SU-DHL-6 (cell line): ENCODE data around the gene SEPHS2.

Source experiments
- H2AFZ ChIP-seq: fragments of 200-600 bp; sonication (generic); 2 replicates; pipeline ENCODE4 v1.6.1; 2014; ENCODE audit warnings: low read depth, mild to moderate bottlenecking, moderate library complexity, mixed read lengths, antibody characterized with exemption, low read length; ENCODE audit not compliant: severe bottlenecking
- H3F3A ChIP-seq: fragments of 200-600 bp; shearing (Covaris generic); 2 replicates; pipeline ENCODE4 v1.6.0; 2016; ENCODE audit warnings: antibody characterized with exemption, mild to moderate bottlenecking; ENCODE audit not compliant: insufficient read depth
- H3K27ac ChIP-seq: fragments of 200-600 bp; sonication (generic); 2 replicates; pipeline ENCODE4 v1.5.1; 2016; ENCODE audit warnings: low read depth, mild to moderate bottlenecking, low read length, moderate library complexity, mixed read lengths
- H3K27me3 ChIP-seq: fragments of 200-600 bp; sonication (generic), shearing (Covaris generic); 2 replicates; pipeline ENCODE4 v1.6.0; 2014; ENCODE audit warnings: mild to moderate bottlenecking, low read length
- H3K36me3 ChIP-seq: fragments of 200-600 bp; sonication (generic); 2 replicates; pipeline ENCODE4 v1.6.1; 2014; ENCODE audit warnings: mild to moderate bottlenecking, low read length, mixed read lengths
- H3K4me2 ChIP-seq: fragments of 300-600, 200-600 bp; shearing (Covaris generic), sonication (generic); 2 replicates; pipeline ENCODE4 v1.6.0; 2014; ENCODE audit warnings: low read length, low read depth, mild to moderate bottlenecking; ENCODE audit not compliant: poor library complexity, severe bottlenecking
- H3K4me3 ChIP-seq: fragments of 200-600 bp; sonication (generic); 2 replicates; pipeline ENCODE4 v1.5.1; 2014; ENCODE audit warnings: antibody characterized with exemption, low read length, mild to moderate bottlenecking, mixed read lengths; ENCODE audit not compliant: insufficient read depth, poor library complexity, severe bottlenecking
- H3K79me2 ChIP-seq: fragments of 200-600 bp; sonication (generic); 2 replicates; pipeline ENCODE4 v1.6.1; 2014; ENCODE audit warnings: mild to moderate bottlenecking, low read length, moderate library complexity; ENCODE audit not compliant: insufficient read depth
- H3K9ac ChIP-seq: fragments of 200-600 bp; sonication (generic); 2 replicates; pipeline ENCODE4 v1.7.0; 2014; ENCODE audit warnings: mild to moderate bottlenecking, low read length
- H3K9me2 ChIP-seq: fragments of 200-600 bp; sonication (generic); replicated peaks from 2 replicates; pipeline ENCODE4 v1.6.1; 2014; ENCODE audit warnings: low read length; ENCODE audit not compliant: insufficient read depth
- H3K9me3 ChIP-seq: fragments of 200-600 bp; sonication (generic); 2 replicates; pipeline ENCODE4 v1.6.1; 2014; ENCODE audit warnings: low read length, mixed read lengths; ENCODE audit not compliant: insufficient read depth
- H4K20me1 ChIP-seq: fragments of 200-600 bp; sonication (generic); 2 replicates; pipeline ENCODE4 v1.6.1; 2014; ENCODE audit warnings: low read depth, mild to moderate bottlenecking, antibody characterized with exemption, low read length, moderate library complexity, mixed read lengths
- CTCF ChIP-seq: fragments of 200-600 bp; sonication (generic); IDR thresholded peaks from one replicate; pipeline ENCODE4 v1.5.1; 2017; ENCODE audit warnings: antibody characterized with exemption, mild to moderate bottlenecking, low read length, moderate library complexity; ENCODE audit not compliant: insufficient read depth, poor library complexity, severe bottlenecking
- EZH2phosphoT487 ChIP-seq: fragments of 200-600 bp; sonication (generic), shearing (Covaris generic); conservative IDR thresholded peaks from 2 replicates; pipeline ENCODE4 v1.6.1; 2018; ENCODE audit warnings: mild to moderate bottlenecking, antibody characterized with exemption, low read length, moderate library complexity, mixed read lengths

Gene SEPHS2

GRCh38 chr16:30488764-30489605 lies 43.3 kb upstream of the SEPHS2 start:
- Histone ChIP-seq H3K9me3 (no peaks in the 10 kb centered on the region), H3K27me3 (no peaks in the 10 kb centered on the region), H2AFZ (no peak overlapping the region), H4K20me1 (no peaks in the 10 kb centered on the region), H3F3A (0 out of 2 replicates have a peak, but pooled peaks cover 4% of the 10 kb centered on the region), H3K9me2 (no peaks in the 10 kb centered on the region), H3K36me3 (peaks cover 36% of the 10 kb centered on the region), H3K9ac (no peak overlapping the region), H3K27ac (no peak overlapping the region), H3K79me2 (peaks cover 13% of the 10 kb centered on the region), H3K4me2 (no peak overlapping the region), H3K4me3 (no peak overlapping the region)
- TF ChIP-seq CTCF (no peak), EZH2phosphoT487 (no peak)

GRCh38 chr16:30485818-30486436 lies 40.3 kb upstream of the SEPHS2 start:
- no peak overlapping the region for H2AFZ ChIP-seq
- peaks cover 39% of the 10 kb centered on the region for H3K36me3 ChIP-seq
- H3K9me2 ChIP-seq: no peaks in the 10 kb centered on the region
- no peak for TF ChIP-seq CTCF
- TF ChIP-seq EZH2phosphoT487: no peak
- H3K9ac ChIP-seq: no peak overlapping the region
- no peaks in the 10 kb centered on the region for H3K27me3 ChIP-seq
- H3K79me2 ChIP-seq: peaks cover 19% of the 10 kb centered on the region
- H3K27ac ChIP-seq: no peak overlapping the region
- H3K4me2 ChIP-seq: no peak overlapping the region
- no peaks in the 10 kb centered on the region for H3K9me3 ChIP-seq
- H4K20me1 ChIP-seq: no peaks in the 10 kb centered on the region
- peaks cover 4% of the 10 kb centered on the region; the same call in 1 of the 2 replicates for H3F3A ChIP-seq
- no peak overlapping the region for H3K4me3 ChIP-seq

GRCh38 chr16:30484887-30485286 lies 39.2 kb upstream of the SEPHS2 start:
- Histone ChIP-seq H2AFZ (no peak overlapping the region), H3K9ac (no peak overlapping the region), H3K4me2 (no peak overlapping the region), H4K20me1 (no peaks in the 10 kb centered on the region), H3K27me3 (no peaks in the 10 kb centered on the region), H3K9me3 (no peaks in the 10 kb centered on the region), H3F3A (peaks cover 4% of the 10 kb centered on the region; the same call in 1 of the 2 replicates), H3K36me3 (peaks cover 39% of the 10 kb centered on the region), H3K4me3 (no peak overlapping the region), H3K79me2 (peaks cover 28% of the 10 kb centered on the region), H3K9me2 (no peaks in the 10 kb centered on the region), H3K27ac (no peak overlapping the region)
- no peak for TF ChIP-seq CTCF
- TF ChIP-seq EZH2phosphoT487: no peak
